ENCODE results near the gene ALDH1L1. TPM values are rescaled to one million over a fixed set of nuclear protein-coding genes. Genes with fewer than 3 reads are reported as not detected.
A peak's percentile ranks its signal among the peaks of the same experiment; 100 is the strongest.

Gene ALDH1L1
- total and polyA plus RNA-seq, 2 of the 13 experiments (the other 11 are each of a cell fraction or from before 2014, with no cell fraction given), result 11.2 to 28.7 TPM

DNA sequence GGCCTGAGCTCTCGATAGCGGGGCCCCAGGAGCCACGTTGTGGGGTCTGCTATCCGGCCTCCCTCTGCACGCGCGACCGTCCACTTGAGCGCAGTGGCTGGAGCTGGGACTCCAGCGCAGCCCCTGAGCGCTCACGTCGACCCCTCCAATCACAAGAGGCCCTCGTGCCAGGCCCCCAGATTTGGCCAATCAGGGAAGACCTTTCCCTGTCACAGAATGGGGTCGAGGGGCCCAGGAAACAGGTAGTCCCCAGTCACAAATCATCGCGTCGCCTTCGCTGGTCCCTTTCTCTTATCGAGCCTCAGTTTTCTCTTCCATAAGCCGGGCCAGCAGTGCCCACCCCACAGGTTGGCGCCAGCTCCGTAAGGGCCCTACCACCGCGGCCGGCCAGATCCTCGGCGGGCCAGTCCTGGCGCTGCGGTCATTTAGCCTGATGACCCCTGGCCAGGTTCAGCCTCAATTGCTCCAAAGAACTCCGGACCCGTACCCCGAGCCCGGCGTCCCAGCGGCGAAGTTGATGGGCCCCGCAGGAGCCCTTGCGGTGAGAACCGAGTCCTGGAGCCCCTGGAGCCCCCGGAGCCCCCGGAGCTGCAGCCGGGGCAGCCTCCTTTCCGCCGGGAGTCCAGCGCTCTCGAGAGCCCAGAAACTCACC lies 435 bp downstream of the ALDH1L1 start (continued):
- TF ChIP-seq ZNF616 (CRISPR knock-in tag; IDR thresholded peaks at IDR 0.05; ENCODE audit: low read depth), result no peak
- TF ChIP-seq PHF20 (CRISPR knock-in tag; IDR thresholded peaks at IDR 0.05), result 0 out of 2 replicates have a peak, but pooled peaks have one; percentile 30

- Histone ChIP-seq H4K20me1 (ENCODE audit: insufficient read depth, low read length) (no peaks in the 10 kb centered on the region), H2AFZ (ENCODE audit: low read length) (peak overlapping the region; percentile 15), H3K9ac (ENCODE audit: insufficient read depth, low read depth, low read length) (peak overlapping the region; percentile 63; the same call in 1 of the 2 replicates), H3K4me3 (replicated peaks in 1 of 3; ENCODE audit: insufficient read depth in 1 of 3, low read depth in 2 of 3, low read length in 3 of 3) (peak overlapping the region; percentile 19 to 48 (median 45); a peak in 5 of 6 replicates), H3K4me1 (ENCODE audit: insufficient read depth, low read length) (peaks cover 49% of the 10 kb centered on the region), H3K9me3 (ENCODE audit: low read length) (no peaks in the 10 kb centered on the region), H3K27ac (ENCODE audit: extremely low read length, insufficient read depth, low read length) (peak overlapping the region; percentile 69), H3K27me3 (ENCODE audit: control insufficient read depth in 1 of 2, insufficient read depth in 2 of 2, low read length in 2 of 2) (no peaks in the 10 kb centered on the region), H3K79me2 (ENCODE audit: insufficient read depth, low read length) (peaks cover 31% of the 10 kb centered on the region), H3K36me3 (replicated peaks in 1 of 2; ENCODE audit: control insufficient read depth in 1 of 2, insufficient read depth in 2 of 2, low read length in 2 of 2) (no peaks in the 10 kb centered on the region), H3K4me2 (ENCODE audit: low read depth, low read length) (peak overlapping the region; percentile 63)
- intact Hi-C loops (cut with micrococcal nuclease; ENCODE audit: unreplicated experiment) (no loop called here), in situ Hi-C loops (cut with HindIII; ENCODE audit: extremely low pct_ligation_motif_present, low pct_unique_long_range_greater_than_20kb) (no loop called here)
- DNase-seq (ENCODE audit: low spot score) (no peak), ATAC-seq (peak; percentile 67), FAIRE-seq (no peak)
- TF ChIP-seq CEBPG (CRISPR knock-in tag; IDR thresholded peaks at IDR 0.05), result 0 out of 2 replicates have a peak, but pooled peaks have one; percentile 18
- TF ChIP-seq ZNF775 (CRISPR knock-in tag; IDR thresholded peaks at IDR 0.05; ENCODE audit: borderline replicate concordance), result no peak
- 0 out of 2 replicates have a peak, but pooled peaks have one; percentile 44 for TF ChIP-seq CEBPB (IDR thresholded peaks at IDR 0.05; ENCODE audit: borderline replicate concordance, low read depth, low read length)
- POLR2A ChIA-PET, result interaction anchor here (0.9 to 1.7 kb wide), 3 partner anchors 10 to 86 kb away, joined by 3 to 15 read pairs (median 3); partner anchors contain the start of genes ALDH1L1 and SLC41A3
- CTCF ChIA-PET (ENCODE audit: low intra/inter-chr PET ratio, low total read pairs), result no interaction called here
- no TSS peak for BruUV-seq (replicated peaks)
- 40% methylated on average over 8 of the region's 8 CpGs for WGBS (ENCODE audit: low lambda C conversion rate)
Measured at GRCh38 chr3:126170073-126170777, 10.2 kb downstream of the ALDH1L1 start.

All from HepG2 (cell line).